ENCODE results near the gene FAM171A1. TPM values are rescaled to one million over a fixed set of nuclear protein-coding genes. Genes with fewer than 3 reads are reported as not detected.

Gene FAM171A1
- total and polyA plus RNA-seq, 2 of the 13 experiments (the other 11 are each of a cell fraction or from before 2014, with no cell fraction given), result 21.5 to 34.7 TPM

GRCh38 chr10:15167411-15168290 lies 203.4 kb downstream of the FAM171A1 start (continued):
- no peak for TF ChIP-seq ZNF572 (CRISPR knock-in tag; IDR thresholded peaks at IDR 0.05)
- no peak for TF ChIP-seq THYN1 (CRISPR knock-in tag; IDR thresholded peaks at IDR 0.05; ENCODE audit: borderline replicate concordance, low read depth)
- TF ChIP-seq ZNF383 (CRISPR knock-in tag; IDR thresholded peaks at IDR 0.05; ENCODE audit: borderline replicate concordance), result no peak
- TF ChIP-seq ZBTB38 (CRISPR knock-in tag; IDR thresholded peaks at IDR 0.05), result peak; percentile 16; the same call in 1 of the 2 replicates
- TF ChIP-seq ISX (CRISPR knock-in tag; conservative IDR thresholded peaks at IDR 0.05), result no peak
- no peak for TF ChIP-seq ZNF589 (CRISPR knock-in tag; conservative IDR thresholded peaks at IDR 0.05)
- TF ChIP-seq TCF12 (IDR thresholded peaks at IDR 0.05), result no peak
- no peak for TF ChIP-seq TCF12 (CRISPR knock-in tag; IDR thresholded peaks at IDR 0.05)
- no peak for TF ChIP-seq CBX2 (IDR thresholded peaks at IDR 0.05; ENCODE audit: low read depth, low read length)
- no peak for TF ChIP-seq CBX2 (CRISPR knock-in tag; IDR thresholded peaks at IDR 0.05; ENCODE audit: low read depth)
- TF ChIP-seq LBX2 (CRISPR knock-in tag; IDR thresholded peaks at IDR 0.05; ENCODE audit: borderline replicate concordance), result no peak; the same call in 1 of the 2 replicates
- TF ChIP-seq MTA3 (CRISPR knock-in tag; IDR thresholded peaks at IDR 0.05), result no peak
- TF ChIP-seq SETDB1 (CRISPR knock-in tag; IDR thresholded peaks at IDR 0.05; ENCODE audit: borderline replicate concordance), result no peak
- no peak for TF ChIP-seq PAWR (CRISPR knock-in tag; IDR thresholded peaks at IDR 0.05; ENCODE audit: borderline replicate concordance)
- no peak for TF ChIP-seq ZNF318 (CRISPR knock-in tag; IDR thresholded peaks at IDR 0.05)
- no peak for TF ChIP-seq ZNF556 (CRISPR knock-in tag; IDR thresholded peaks at IDR 0.05; ENCODE audit: borderline replicate concordance)
- no peak for TF ChIP-seq KLF11 (CRISPR knock-in tag; IDR thresholded peaks at IDR 0.05)
- no peak for TF ChIP-seq ZNF44 (CRISPR knock-in tag; IDR thresholded peaks at IDR 0.05)
- TF ChIP-seq HMG20B (CRISPR knock-in tag; conservative IDR thresholded peaks at IDR 0.05), result no peak
- TF ChIP-seq ZNF225 (CRISPR knock-in tag; IDR thresholded peaks at IDR 0.05), result no peak
- TF ChIP-seq RFX3 (CRISPR knock-in tag; IDR thresholded peaks at IDR 0.05), result no peak
- no peak for TF ChIP-seq MIER2 (CRISPR knock-in tag; IDR thresholded peaks at IDR 0.05)
- TF ChIP-seq SNAI1 (CRISPR knock-in tag; IDR thresholded peaks at IDR 0.05; ENCODE audit: borderline replicate concordance), result no peak
